ENCODE measurements around the gene MFSD6L. TPM values are rescaled to one million over a fixed set of nuclear protein-coding genes. Genes with fewer than 3 reads are reported as not detected.
A peak's percentile ranks its signal among the peaks of the same experiment; 100 is the strongest.

MFSD6L gene
- polyA plus RNA-seq, 3 donors, result 0.08 to 0.37 TPM; not detected in 1

- Histone ChIP-seq H3K27ac (ENCODE audit: low read depth in 1 of 2, low read length in 2 of 2) (no peak overlapping the region), H3K4me3 (replicated peaks in 1 of 3; ENCODE audit: low read depth in 2 of 3, low read length in 3 of 3) (no peak overlapping the region), H3K79me2 (ENCODE audit: insufficient read depth, low read length) (no peaks in the 10 kb centered on the region), H3K9ac (ENCODE audit: insufficient read depth, low read length, poor library complexity, severe bottlenecking) (no peak overlapping the region), H3K9me3 (replicated peaks in 1 of 2; ENCODE audit: control insufficient read depth in 1 of 2, insufficient read depth in 1 of 2, low read length in 2 of 2) (no peaks in the 10 kb centered on the region), H3K4me2 (replicated peaks; ENCODE audit: extremely low read depth, low read length, poor library complexity, severe bottlenecking) (no peak overlapping the region), H3K4me1 (ENCODE audit: control insufficient read depth in 1 of 2, insufficient read depth in 2 of 2, low read length in 2 of 2) (peaks cover 2 to 6% of the 10 kb centered on the region in 2 donors), H3K27me3 (ENCODE audit: control insufficient read depth in 2 of 2, insufficient read depth in 2 of 2, low read length in 2 of 2) (no peaks in the 10 kb centered on the region), H4K20me1 (ENCODE audit: insufficient read depth, low read length) (peaks cover 5% of the 10 kb centered on the region), H2AFZ (ENCODE audit: insufficient read depth, low read depth, low read length, poor library complexity, severe bottlenecking) (no peak overlapping the region), H3K36me3 (replicated peaks in 1 of 2; ENCODE audit: control insufficient read depth in 1 of 2, insufficient read depth in 2 of 2, low read length in 2 of 2) (peaks cover 62 to 77% of the 10 kb centered on the region in 2 donors)
- H3K4me3 Mint-ChIP-seq, result no peak overlapping the region
- H3K4me1 Mint-ChIP-seq, result peaks cover 7% of the 10 kb centered on the region
- intact Hi-C loops (cut with micrococcal nuclease), result no loop called here
- peaks cover 0 to 2% (median 0%) of the 10 kb centered on the region in 3 donors for H3K27me3 Mint-ChIP-seq (ENCODE audit: low read depth in 3 of 3)
- H3K27ac Mint-ChIP-seq, result peak overlapping the region in 2 of 7 donors; percentile 6 to 33
- TF ChIP-seq CTCF (IDR thresholded peaks at IDR 0.05), result no peak
- peaks cover 0 to 3% (median 0%) of the 10 kb centered on the region in 7 donors for H3K9me3 Mint-ChIP-seq
- peaks cover 70 to 82% of the 10 kb centered on the region in 2 donors for H3K36me3 Mint-ChIP-seq
- 96% methylated on average over 5 of the region's 8 CpGs for WGBS (ENCODE audit: insufficient coverage)
- no peak for DNase-seq
Observed at GRCh38 chr17:8837563-8838075, 38.5 kb upstream of the MFSD6L start.

- H3K4me1 Mint-ChIP-seq, result peaks cover 2% of the 10 kb centered on the region
- no peaks in the 10 kb centered on the region for H3K27me3 ChIP-seq (ENCODE audit: control insufficient read depth in 2 of 2, insufficient read depth in 2 of 2, low read length in 2 of 2)
- peaks cover 0 to 2% (median 0%) of the 10 kb centered on the region in 3 donors for H3K27me3 Mint-ChIP-seq (ENCODE audit: low read depth in 3 of 3)
- peaks cover 0 to 3% (median 0%) of the 10 kb centered on the region in 7 donors for H3K9me3 Mint-ChIP-seq
- peaks cover 0 to under 1% of the 10 kb centered on the region in 2 donors for H3K4me1 ChIP-seq (ENCODE audit: control insufficient read depth in 1 of 2, insufficient read depth in 2 of 2, low read length in 2 of 2)
- H2AFZ ChIP-seq (ENCODE audit: insufficient read depth, low read depth, low read length, poor library complexity, severe bottlenecking), result no peak overlapping the region
- peaks cover 67 to 76% of the 10 kb centered on the region in 2 donors for H3K36me3 Mint-ChIP-seq
- no peaks in the 10 kb centered on the region for H3K9me3 ChIP-seq (replicated peaks in 1 of 2; ENCODE audit: control insufficient read depth in 1 of 2, insufficient read depth in 1 of 2, low read length in 2 of 2)
- TF ChIP-seq CTCF (IDR thresholded peaks at IDR 0.05), result no peak
- H3K27ac Mint-ChIP-seq, result peak overlapping the region in 1 of 7 donors; percentile 33
- intact Hi-C loops (cut with micrococcal nuclease), result no loop called here
- H3K4me2 ChIP-seq (replicated peaks; ENCODE audit: extremely low read depth, low read length, poor library complexity, severe bottlenecking), result no peak overlapping the region
- no peak overlapping the region for H3K4me3 ChIP-seq (replicated peaks in 1 of 3; ENCODE audit: low read depth in 2 of 3, low read length in 3 of 3)
- DNase-seq, result no peak
- H3K36me3 ChIP-seq (replicated peaks in 1 of 2; ENCODE audit: control insufficient read depth in 1 of 2, insufficient read depth in 2 of 2, low read length in 2 of 2), result peaks cover 62 to 78% of the 10 kb centered on the region in 2 donors
- H3K79me2 ChIP-seq (ENCODE audit: insufficient read depth, low read length), result no peaks in the 10 kb centered on the region
- peaks cover 2% of the 10 kb centered on the region for H4K20me1 ChIP-seq (ENCODE audit: insufficient read depth, low read length)
- WGBS (ENCODE audit: insufficient coverage), result 94% methylated on average over 13 of the region's 15 CpGs
- no peak overlapping the region for H3K9ac ChIP-seq (ENCODE audit: insufficient read depth, low read length, poor library complexity, severe bottlenecking)
- no peak overlapping the region for H3K27ac ChIP-seq (ENCODE audit: low read depth in 1 of 2, low read length in 2 of 2)
- no peak overlapping the region for H3K4me3 Mint-ChIP-seq
Observed at GRCh38 chr17:8836821-8837562, 37.8 kb upstream of the MFSD6L start.
